Peyer's patch (tissue), 4 donors: ENCODE data around the gene C4orf50.

Experiments used
- POLR2A ChIP-seq, 2 donors: fragments of 450-650 bp; IDR thresholded peaks; one replicate each; pipeline ENCODE4 v1.5.1; 2017; ENCODE audit warnings: antibody characterized with exemption in 2 of 2, mild to moderate bottlenecking in 2 of 2, moderate library complexity in 2 of 2
- TF ChIP-seq, protein P1 (sequence below), 6 experiments: fragments of 450-650 bp in 4 of 6; fragments of 200-600 bp in 2 of 6; sonication (generic) in 1 of 6; IDR thresholded peaks; one replicate each; pipeline ENCODE4 v1.5.1; 2017 to 2019; ENCODE audit warnings: antibody characterized with exemption in 6 of 6, mild to moderate bottlenecking in 3 of 6, moderate library complexity in 1 of 6

DNA sequence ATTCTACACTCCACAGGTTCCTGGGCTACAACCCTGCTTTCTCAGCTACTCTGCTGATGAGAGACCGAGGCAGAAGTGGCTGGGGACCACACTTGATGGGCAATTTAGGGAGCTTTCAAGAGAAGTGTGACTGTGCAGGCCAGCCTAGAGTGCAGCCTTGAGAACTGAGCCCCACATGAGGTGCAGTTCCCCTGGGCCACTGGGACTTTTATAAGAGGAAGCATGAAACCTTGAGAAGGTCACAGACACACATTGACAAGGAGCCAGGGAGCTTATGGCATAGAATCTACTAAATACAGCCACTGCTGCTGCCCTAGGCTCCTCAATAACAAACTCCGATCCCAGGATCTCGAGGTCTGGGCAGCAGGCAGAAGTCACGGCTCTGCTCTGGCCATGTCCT, 13.1 kb downstream of the C4orf50 start:
- TF ChIP-seq, protein P1, sequence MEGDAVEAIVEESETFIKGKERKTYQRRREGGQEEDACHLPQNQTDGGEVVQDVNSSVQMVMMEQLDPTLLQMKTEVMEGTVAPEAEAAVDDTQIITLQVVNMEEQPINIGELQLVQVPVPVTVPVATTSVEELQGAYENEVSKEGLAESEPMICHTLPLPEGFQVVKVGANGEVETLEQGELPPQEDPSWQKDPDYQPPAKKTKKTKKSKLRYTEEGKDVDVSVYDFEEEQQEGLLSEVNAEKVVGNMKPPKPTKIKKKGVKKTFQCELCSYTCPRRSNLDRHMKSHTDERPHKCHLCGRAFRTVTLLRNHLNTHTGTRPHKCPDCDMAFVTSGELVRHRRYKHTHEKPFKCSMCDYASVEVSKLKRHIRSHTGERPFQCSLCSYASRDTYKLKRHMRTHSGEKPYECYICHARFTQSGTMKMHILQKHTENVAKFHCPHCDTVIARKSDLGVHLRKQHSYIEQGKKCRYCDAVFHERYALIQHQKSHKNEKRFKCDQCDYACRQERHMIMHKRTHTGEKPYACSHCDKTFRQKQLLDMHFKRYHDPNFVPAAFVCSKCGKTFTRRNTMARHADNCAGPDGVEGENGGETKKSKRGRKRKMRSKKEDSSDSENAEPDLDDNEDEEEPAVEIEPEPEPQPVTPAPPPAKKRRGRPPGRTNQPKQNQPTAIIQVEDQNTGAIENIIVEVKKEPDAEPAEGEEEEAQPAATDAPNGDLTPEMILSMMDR (IDR thresholded peaks at IDR 0.05): no peak
- TF ChIP-seq POLR2A (IDR thresholded peaks at IDR 0.05): no peak
